ENCODE data around the gene PLEKHG3.
A peak's percentile ranks its signal among the peaks of the same experiment; 100 is the strongest.
"Not testable (repeated sequence)": the region's sequence is repeated elsewhere in the genome, so short reads cannot be mapped to it uniquely, and the experiment has no call there.

PLEKHG3 gene

DNA sequence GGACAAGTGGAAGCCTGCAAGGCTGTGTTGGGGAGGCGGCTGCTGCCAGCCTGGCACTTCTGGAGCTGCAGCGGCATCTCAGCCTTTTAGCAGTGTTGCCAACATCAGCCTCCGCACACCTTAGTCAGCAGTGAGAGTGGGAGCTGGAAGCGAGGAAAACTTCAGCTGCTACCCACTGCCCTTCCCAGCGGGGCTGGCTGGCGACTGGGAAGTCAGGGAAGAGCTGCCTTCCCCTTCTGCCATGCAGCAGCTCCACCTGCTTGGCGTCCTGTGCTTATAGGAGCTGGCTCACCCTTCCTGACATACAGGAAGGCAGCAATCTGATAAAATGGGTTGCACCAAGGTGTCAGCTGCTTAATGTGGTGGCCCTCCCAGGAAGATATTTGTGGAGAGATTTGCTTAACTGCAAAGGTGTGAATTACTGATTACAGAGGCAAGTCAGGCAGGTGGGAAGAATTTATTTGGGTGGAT, 15.4 kb upstream of the PLEKHG3 start:
- no peak for DNase-seq

DNA sequence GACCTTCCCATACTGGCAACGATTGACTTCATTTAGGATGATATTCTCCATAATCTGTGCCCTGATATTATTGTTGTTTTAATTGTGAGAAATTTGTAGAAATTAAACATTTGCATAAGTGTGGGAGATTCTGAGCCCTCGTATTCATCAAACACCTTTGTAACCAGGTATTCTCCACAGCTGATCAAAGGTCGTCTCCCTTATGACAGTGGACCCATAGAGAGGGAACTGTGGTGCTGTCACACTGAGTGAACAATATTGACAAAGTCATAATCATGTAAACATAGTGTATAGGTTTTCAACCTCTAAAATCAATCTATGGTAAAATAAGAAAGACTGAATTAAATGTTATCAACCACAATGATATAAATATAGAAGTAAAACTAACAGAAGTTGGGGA, 14.9 kb upstream of the PLEKHG3 start:
- DNase-seq = no peak

GRCh38 chr14:64690607-64691006, 13.6 kb upstream of the PLEKHG3 start:
- not testable (repeated sequence) for DNase-seq

GRCh38 chr14:64691376-64691775, 12.8 kb upstream of the PLEKHG3 start:
- DNase-seq = no peak

- DNase-seq = no peak
Observed at GRCh38 chr14:64692189-64692985, 11.8 kb upstream of the PLEKHG3 start.

GRCh38 chr14:64692986-64693809, 11.0 kb upstream of the PLEKHG3 start:
- no peak for DNase-seq

DNA sequence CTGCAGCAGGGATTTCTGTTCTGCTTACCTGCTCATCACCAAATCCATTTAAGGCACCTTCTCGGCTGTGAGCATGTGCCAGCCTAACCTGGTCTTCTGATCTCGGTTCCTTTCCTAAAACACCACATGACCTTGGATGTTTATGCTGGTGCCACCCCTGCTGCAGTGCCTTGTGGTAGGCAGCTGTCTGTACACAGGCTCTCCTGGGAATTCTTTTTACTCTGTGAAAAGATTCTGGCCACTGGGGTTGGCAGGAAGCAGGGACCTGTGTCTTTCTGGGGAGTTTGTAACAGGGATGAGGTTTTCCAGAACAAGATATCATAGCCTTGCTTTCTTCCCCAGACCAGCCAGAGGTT, 10.4 kb upstream of the PLEKHG3 start:
- DNase-seq = no peak

DNA sequence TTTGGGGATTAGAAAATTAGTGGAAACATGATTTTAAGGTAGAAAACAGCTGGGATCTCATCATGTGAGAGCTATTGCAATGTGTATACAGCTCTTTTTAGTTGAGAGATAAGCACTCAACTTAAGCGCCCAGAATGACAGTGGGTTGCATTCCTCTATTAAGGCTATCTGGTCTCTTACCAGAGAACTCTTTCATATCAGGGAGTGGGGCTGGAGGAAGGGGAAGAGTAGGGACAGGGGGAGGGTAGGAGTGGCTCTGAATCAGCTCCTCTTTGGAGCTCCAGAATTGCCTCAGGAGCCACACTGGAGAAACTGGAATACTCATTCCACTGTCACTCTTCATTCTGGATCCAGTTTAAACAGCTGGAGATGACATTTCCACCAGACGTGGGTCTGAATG, 9.2 kb upstream of the PLEKHG3 start:
- no peak for DNase-seq

DNA sequence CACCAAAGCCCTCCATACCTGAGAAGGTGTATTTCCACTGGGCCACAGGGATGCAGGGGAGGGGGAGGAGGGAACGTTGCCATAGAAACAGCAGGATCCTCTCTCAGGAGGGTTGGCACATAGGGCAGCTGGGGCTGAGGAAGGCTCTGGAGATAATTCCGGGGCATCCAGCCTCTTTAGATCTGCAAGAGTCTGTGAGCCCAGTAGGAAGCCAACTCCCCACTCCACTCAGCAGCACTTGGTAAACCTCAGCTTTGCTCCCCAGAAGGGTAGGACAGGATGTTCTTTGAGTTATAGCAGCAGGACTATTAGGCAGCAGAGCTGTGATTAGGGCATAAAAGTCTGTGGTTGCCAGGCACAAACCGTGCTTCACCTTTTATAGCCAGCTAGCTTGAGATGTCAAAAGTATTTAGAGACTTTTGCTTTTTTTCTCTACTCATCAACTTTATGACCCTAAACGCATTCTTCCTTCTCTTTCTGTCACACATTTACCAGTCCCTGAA, 7.8 kb upstream of the PLEKHG3 start:
- DNase-seq = no peak

DNA sequence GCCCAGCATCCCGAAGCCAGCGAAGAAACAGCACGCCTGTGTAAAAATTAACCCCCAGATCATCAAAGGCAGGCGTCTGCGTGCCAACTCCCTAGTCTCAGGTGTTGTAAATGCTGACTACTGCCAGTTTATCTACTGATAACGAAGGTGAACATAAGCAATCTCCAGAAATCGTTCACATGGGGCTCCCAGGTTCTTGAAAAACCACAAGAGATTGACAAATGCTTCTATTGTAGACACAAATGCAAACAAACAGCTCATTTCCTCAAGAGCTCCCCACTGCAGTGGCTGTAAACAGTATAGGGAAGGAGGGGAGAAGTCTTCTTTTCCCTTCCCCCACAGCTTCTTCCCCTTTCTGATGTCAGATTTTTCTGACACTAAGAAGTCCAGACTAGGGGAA, 5.3 kb upstream of the PLEKHG3 start:
- DNase-seq = no peak

GRCh38 chr14:64700290-64700689, 3.9 kb upstream of the PLEKHG3 start:
- DNase-seq = no peak

- DNase-seq = no peak
Observed at GRCh38 chr14:64700894-64701293, 3.3 kb upstream of the PLEKHG3 start.

GRCh38 chr14:64701660-64702059, 2.6 kb upstream of the PLEKHG3 start:
- DNase-seq = no peak

- no peak for DNase-seq
Observed at GRCh38 chr14:64702493-64703394, 1.5 kb upstream of the PLEKHG3 start.

- no peak for DNase-seq
Observed at GRCh38 chr14:64703395-64704142, 655 bp upstream of the PLEKHG3 start.

- no peak for DNase-seq
Observed at GRCh38 chr14:64704743-64705380, 638 bp downstream of the PLEKHG3 start.

GRCh38 chr14:64705381-64706118, 1.3 kb downstream of the PLEKHG3 start:
- DNase-seq = no peak

- no peak for DNase-seq
Observed at GRCh38 chr14:64706119-64706592, 1.9 kb downstream of the PLEKHG3 start.

DNA sequence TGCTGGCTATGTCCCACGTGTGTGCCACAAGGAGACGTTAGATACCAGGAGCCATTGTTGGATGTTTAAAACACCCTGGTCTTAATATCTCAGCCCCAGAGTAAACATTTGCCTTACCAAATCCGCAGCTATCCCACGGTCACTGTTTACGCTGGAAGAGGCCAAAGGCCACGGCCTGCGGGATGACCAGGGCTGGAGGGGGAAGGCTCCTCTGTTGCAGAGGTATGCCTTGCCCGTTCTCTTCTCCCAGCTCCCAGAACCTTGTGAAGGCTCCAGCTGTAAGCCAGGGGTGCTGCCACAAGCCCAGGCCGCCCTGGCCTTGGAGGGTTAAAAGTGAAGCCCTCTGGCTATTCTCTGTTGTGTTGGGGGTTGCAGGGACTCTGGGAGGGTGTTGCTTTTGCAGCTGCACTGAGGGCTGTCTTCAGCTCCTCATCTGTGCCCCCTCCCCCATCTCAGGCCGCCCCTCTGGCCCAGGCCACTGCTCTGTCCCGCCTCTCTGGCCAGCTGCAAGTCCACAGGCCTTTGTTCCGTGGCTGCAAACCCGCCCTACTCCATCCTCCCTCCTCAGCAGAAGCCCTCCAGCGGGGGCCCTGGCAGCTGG, 2.5 kb downstream of the PLEKHG3 start:
- no peak for DNase-seq

GRCh38 chr14:64707661-64708060, 3.4 kb downstream of the PLEKHG3 start:
- peak; percentile 80 for DNase-seq

Measured in HCEC 1CT (cell line).